ENCODE data around the gene ABCC11.

DNA sequence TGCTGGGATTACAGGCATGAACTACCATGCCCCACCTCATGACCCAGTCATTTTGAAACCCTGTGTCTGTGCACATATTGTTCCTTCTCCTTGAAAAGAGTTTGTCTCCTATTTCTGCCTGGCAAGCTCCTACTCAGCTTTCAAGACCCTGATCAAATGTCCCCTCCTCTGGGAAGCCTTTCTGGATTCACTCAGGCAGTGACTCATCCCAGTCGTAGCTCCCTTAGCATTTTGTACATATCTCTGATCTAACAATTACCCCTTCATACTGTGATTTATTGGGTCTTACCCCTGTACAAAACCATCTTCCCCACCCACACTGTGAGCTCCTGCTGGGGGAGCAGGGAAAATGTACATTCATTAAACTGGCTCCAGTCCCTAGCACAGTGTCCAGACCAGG, 73.5 kb downstream of the ABCC11 start:
- TF ChIP-seq, protein P1, sequence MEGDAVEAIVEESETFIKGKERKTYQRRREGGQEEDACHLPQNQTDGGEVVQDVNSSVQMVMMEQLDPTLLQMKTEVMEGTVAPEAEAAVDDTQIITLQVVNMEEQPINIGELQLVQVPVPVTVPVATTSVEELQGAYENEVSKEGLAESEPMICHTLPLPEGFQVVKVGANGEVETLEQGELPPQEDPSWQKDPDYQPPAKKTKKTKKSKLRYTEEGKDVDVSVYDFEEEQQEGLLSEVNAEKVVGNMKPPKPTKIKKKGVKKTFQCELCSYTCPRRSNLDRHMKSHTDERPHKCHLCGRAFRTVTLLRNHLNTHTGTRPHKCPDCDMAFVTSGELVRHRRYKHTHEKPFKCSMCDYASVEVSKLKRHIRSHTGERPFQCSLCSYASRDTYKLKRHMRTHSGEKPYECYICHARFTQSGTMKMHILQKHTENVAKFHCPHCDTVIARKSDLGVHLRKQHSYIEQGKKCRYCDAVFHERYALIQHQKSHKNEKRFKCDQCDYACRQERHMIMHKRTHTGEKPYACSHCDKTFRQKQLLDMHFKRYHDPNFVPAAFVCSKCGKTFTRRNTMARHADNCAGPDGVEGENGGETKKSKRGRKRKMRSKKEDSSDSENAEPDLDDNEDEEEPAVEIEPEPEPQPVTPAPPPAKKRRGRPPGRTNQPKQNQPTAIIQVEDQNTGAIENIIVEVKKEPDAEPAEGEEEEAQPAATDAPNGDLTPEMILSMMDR (conservative IDR thresholded peaks at IDR 0.05 in 1 of 2, IDR thresholded peaks at IDR 0.05 in 1 of 2; ENCODE audit: extremely low read depth in 1 of 2, insufficient read depth in 1 of 2, low read depth in 1 of 2, low read length in 2 of 2) = no peak
- no peak for TF ChIP-seq EZH2 (IDR thresholded peaks at IDR 0.05; ENCODE audit: borderline replicate concordance, low read length)
